Fibroblast of the aortic adventitia (primary cell): ENCODE measurements around the gene SEC14L1. TPM values are rescaled to one million over a fixed set of nuclear protein-coding genes. Genes with fewer than 3 reads are reported as not detected.

Experiments
- DNase-seq: peaks from one replicate; pipeline ENCODE4 v3.0.0-alpha.2; 2010; ENCODE audit warnings: low read depth
- H3K4me3 ChIP-seq: 2 replicates; pipeline ENCODE4 v1.5.1; 2011; ENCODE audit warnings: low read depth, mild to moderate bottlenecking, control low read depth, low read length, moderate library complexity
- total RNA-seq: library from RNA; depleted of rRNA; stranded (reverse); fragments of >200 nt; gene quantifications from 2 replicates; pipeline ENCODE4 v1.2.3, GENCODE V29; 2012; ENCODE audit warnings: low replicate concordance
- TF ChIP-seq, protein P1 (sequence below): IDR thresholded peaks from 2 replicates; pipeline ENCODE4 v1.5.1; 2011; ENCODE audit warnings: mild to moderate bottlenecking, low read length, control low read depth, inconsistent platforms; ENCODE audit not compliant: insufficient read depth

The SEC14L1 gene
- total RNA-seq, 1 donor = 34.3 TPM

DNA sequence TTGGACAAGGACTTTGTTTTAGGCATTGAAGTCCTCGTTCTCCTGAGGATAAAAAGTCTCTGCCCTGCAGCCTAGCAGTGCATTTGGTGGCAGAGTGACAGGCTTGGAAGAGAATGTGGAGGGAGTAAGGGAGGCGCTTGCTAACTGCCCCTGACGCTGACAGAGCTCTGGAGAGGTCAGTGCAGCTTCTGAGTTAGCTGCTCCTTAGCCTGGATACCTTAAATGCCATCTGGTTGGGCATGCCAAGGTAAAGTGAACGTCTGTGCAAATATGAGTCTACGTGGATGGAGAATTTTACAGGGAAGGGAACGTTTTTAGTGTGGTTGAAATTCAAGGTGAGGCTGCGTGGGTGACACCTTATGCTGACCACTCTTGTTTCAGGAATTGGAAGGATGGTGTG, 44.4 kb downstream of the SEC14L1 start:
- no peak overlapping the region for H3K4me3 ChIP-seq
- TF ChIP-seq, protein P1, sequence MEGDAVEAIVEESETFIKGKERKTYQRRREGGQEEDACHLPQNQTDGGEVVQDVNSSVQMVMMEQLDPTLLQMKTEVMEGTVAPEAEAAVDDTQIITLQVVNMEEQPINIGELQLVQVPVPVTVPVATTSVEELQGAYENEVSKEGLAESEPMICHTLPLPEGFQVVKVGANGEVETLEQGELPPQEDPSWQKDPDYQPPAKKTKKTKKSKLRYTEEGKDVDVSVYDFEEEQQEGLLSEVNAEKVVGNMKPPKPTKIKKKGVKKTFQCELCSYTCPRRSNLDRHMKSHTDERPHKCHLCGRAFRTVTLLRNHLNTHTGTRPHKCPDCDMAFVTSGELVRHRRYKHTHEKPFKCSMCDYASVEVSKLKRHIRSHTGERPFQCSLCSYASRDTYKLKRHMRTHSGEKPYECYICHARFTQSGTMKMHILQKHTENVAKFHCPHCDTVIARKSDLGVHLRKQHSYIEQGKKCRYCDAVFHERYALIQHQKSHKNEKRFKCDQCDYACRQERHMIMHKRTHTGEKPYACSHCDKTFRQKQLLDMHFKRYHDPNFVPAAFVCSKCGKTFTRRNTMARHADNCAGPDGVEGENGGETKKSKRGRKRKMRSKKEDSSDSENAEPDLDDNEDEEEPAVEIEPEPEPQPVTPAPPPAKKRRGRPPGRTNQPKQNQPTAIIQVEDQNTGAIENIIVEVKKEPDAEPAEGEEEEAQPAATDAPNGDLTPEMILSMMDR = no peak
- DNase-seq = no peak

DNA sequence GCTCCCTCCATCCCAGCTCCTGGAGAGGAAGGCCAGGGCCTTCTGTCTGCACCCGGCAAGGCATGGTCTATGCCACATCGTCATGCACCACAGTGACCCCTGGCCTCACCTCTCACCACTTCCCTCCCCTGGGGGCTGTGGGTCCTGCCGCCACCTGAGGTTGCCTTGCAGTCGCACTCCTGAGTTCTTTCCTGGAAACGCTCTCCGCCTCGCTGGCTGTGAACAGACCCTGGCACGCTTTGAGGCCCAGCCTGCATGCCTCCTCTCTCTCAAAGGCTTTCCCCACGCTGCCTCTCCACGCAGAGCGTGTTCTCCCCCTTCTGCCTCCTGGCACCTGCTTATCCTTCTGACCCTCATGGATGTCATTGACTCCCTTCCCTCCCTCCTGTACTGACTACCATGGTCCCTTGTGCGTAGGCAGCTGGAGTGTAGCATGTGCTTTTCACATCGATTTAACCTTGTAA, 45.4 kb downstream of the SEC14L1 start:
- no peak for DNase-seq
- TF ChIP-seq, protein P1 = no peak
- no peak overlapping the region for H3K4me3 ChIP-seq

DNA sequence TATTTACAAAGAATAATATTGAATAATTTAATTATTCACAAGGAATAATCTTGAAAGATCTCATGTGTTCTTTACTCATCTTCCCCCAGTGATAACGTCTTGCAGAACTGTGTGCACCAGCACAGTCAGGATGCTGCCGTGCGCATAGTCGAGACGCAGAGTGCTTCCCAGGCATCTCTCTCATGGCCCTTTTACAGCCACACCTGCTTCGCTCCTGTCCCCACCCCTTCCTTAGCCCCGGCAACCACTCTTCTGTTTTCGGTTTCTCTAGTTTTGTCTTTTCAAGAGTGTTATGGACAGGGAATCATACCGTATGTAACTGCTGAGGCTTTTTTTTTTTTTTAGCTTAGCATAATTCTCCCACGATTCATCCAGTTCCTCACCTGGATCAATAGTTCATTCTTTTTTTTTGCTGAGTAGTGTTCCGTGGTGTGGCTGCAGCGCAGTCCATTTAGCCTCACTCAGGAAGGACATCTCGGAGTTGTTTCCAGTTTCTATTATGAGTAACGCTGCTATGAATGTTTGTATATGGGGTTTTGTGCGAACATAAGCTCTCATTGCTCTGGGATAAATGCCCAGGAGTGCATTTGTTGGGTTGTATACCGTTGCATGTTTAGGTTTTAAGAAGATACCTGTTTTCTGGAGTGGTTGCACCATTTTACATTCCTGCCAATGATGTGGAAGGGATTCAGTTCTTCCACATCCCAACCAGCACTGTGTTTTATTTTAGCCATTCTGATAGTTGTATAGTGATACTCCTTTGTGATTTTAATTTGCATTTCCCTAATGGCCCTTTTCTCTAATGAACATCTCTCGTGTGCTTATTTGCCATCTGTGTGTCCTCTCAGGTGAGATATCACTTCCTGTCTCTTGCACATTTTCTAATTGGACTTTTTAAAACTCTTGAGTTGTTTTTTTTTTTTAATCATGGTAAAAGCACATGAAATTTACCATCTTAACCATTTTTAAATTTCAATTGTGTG, 47.6 kb downstream of the SEC14L1 start:
- TF ChIP-seq, protein P1 = no peak
- no peak overlapping the region for H3K4me3 ChIP-seq
- no peak for DNase-seq

DNA sequence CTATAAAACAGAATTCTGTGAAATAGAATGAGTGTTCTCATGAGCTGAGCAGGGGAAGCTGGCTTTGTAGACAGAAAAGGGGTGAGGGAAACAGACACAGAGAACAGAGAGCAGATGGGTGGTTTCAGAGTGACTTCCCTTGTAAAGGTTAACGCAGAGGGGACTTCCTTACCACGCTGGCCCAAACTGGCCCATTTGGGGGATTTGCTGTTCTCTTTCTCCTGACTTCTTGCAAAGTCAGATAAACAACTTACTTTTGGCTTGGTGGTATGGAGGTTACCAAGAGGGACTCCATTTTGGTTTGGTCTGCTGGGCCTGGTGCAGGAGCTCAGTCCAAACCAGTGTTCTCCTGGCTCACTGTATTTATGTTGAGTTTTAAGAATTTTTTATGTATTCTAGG, 48.4 kb downstream of the SEC14L1 start:
- no peak overlapping the region for H3K4me3 ChIP-seq
- TF ChIP-seq, protein P1 = no peak
- DNase-seq = no peak

DNA sequence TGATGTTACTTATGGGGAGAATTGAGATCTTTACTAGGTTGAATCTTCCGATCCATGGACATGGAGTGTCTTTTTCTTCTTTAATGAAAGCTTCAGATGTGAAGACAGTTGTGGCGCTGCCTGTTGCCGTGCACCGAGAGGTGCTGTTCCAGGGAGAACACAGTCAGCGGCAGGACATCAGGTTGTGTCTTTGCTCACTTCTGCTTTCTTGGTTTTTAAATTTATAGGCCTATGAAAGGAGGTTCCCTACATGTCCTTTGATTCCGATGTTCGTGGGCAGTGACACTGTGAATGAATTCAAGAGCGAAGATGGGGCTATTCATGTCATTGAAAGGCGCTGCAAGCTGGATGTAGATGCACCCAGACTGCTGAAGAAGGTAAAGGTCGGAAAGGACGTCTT, 49.8 kb downstream of the SEC14L1 start:
- DNase-seq = no peak
- TF ChIP-seq, protein P1 = no peak
- H3K4me3 ChIP-seq = no peak overlapping the region

DNA sequence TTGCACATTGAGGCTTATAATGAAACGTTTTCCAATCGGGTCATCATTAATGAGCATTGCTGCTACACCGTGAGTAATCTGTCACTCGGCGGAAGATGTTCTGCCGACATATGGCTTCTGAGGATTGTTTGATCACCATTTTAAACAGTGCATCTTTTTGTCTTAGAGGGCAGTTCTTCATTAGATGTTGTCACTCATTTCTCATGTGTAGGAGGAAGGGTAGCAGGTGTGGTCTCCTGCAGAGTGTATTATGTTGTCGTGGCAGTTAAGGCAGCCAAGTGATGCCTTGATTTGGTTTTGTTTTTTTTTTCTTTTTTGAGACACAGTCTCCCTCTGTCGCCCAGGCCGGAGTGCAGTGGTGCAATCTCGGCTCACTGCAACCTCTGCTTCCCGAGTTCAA, 50.5 kb downstream of the SEC14L1 start:
- H3K4me3 ChIP-seq = no peak overlapping the region
- DNase-seq = no peak
- TF ChIP-seq, protein P1 = no peak

DNA sequence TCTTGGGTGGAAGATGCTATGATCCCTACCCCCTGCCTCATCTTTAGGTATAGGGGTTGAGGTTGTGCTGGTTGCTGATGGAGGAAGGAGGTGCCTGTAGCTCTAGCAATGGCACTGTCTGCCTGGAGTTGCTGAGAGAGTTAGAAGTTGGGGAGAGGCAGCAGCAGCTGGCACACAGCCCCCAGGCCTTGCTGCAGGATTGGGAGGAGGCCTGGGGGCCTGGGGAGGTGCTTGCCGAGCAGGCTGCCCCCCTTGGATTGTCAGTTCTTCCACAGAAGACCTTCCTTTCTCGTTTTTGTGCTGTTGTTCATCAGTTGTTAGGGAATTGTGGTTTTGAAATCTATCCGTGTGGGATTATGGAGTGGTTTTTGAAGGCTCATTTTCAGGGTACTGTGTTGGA, 52.9 kb downstream of the SEC14L1 start:
- TF ChIP-seq, protein P1 = no peak
- H3K4me3 ChIP-seq = no peak overlapping the region
- no peak for DNase-seq
